Raji (cell line): Measurements from ENCODE around the gene ABAT.

Experiments used
- POLR2A ChIP-seq: IDR thresholded peaks from 2 replicates; pipeline ENCODE4 v1.6.1; 2011; ENCODE audit warnings: low read depth, low read length, control low read depth; ENCODE audit not compliant: insufficient read depth

The ABAT gene

GRCh38 chr16:8797364-8798173 lies 123.2 kb downstream of the ABAT start, which contains the start of the genes PMM2 and TMEM186:
TSS of gene PMM2 (plus strand) at chr16:8797839. CDS start at chr16:8797883, 44 bp downstream.
TSS of gene TMEM186 (minus strand) at chr16:8797639. CDS start at chr16:8797614, 25 bp downstream.
- TF ChIP-seq POLR2A, result peak; percentile 95

- TF ChIP-seq POLR2A, result no peak
Measured at GRCh38 chr16:8798174-8798527, 123.7 kb downstream of the ABAT start.

GRCh38 chr16:8798535-8799157 lies 124.2 kb downstream of the ABAT start:
- no peak for TF ChIP-seq POLR2A

GRCh38 chr16:8801701-8802100 lies 127.3 kb downstream of the ABAT start:
- no peak for TF ChIP-seq POLR2A

GRCh38 chr16:8804313-8804712 lies 129.9 kb downstream of the ABAT start:
- TF ChIP-seq POLR2A, result no peak

GRCh38 chr16:8806272-8806983 lies 132.0 kb downstream of the ABAT start:
- no peak for TF ChIP-seq POLR2A

- TF ChIP-seq POLR2A, result no peak
Measured at GRCh38 chr16:8807189-8807588, 132.8 kb downstream of the ABAT start.

GRCh38 chr16:8808009-8808408 lies 133.6 kb downstream of the ABAT start:
- no peak for TF ChIP-seq POLR2A

GRCh38 chr16:8808613-8809353 lies 134.4 kb downstream of the ABAT start:
- TF ChIP-seq POLR2A, result no peak

- no peak for TF ChIP-seq POLR2A
Measured at GRCh38 chr16:8812162-8812843, 137.9 kb downstream of the ABAT start.

- no peak for TF ChIP-seq POLR2A
Measured at GRCh38 chr16:8814095-8814806, 139.8 kb downstream of the ABAT start.

GRCh38 chr16:8816967-8817655 lies 142.7 kb downstream of the ABAT start:
- no peak for TF ChIP-seq POLR2A

GRCh38 chr16:8818504-8819270 lies 144.3 kb downstream of the ABAT start:
- no peak for TF ChIP-seq POLR2A
